GM19455 (cell line): ENCODE measurements around the gene HSPA12A.

Experiments
- ATAC-seq: cut with Tn5 transposase; IDR thresholded peaks from one replicate; pipeline ENCODE4 v1.9.1; 2021; ENCODE audit not compliant: unreplicated experiment

HSPA12A gene, protein sequence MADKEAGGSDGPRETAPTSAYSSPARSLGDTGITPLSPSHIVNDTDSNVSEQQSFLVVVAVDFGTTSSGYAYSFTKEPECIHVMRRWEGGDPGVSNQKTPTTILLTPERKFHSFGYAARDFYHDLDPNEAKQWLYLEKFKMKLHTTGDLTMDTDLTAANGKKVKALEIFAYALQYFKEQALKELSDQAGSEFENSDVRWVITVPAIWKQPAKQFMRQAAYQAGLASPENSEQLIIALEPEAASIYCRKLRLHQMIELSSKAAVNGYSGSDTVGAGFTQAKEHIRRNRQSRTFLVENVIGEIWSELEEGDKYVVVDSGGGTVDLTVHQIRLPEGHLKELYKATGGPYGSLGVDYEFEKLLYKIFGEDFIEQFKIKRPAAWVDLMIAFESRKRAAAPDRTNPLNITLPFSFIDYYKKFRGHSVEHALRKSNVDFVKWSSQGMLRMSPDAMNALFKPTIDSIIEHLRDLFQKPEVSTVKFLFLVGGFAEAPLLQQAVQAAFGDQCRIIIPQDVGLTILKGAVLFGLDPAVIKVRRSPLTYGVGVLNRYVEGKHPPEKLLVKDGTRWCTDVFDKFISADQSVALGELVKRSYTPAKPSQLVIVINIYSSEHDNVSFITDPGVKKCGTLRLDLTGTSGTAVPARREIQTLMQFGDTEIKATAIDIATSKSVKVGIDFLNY

GRCh38 chr10:116742367-116743265, at the start of gene HSPA12A:
Gene HSPA12A, minus strand, starts transcription at chr10:116742566. Its CDS starts 97 bp downstream, at chr10:116742469.
- ATAC-seq = peak; percentile 94

GRCh38 chr10:116791241-116791640, 48.9 kb upstream of the HSPA12A start:
- ATAC-seq = no peak

DNA sequence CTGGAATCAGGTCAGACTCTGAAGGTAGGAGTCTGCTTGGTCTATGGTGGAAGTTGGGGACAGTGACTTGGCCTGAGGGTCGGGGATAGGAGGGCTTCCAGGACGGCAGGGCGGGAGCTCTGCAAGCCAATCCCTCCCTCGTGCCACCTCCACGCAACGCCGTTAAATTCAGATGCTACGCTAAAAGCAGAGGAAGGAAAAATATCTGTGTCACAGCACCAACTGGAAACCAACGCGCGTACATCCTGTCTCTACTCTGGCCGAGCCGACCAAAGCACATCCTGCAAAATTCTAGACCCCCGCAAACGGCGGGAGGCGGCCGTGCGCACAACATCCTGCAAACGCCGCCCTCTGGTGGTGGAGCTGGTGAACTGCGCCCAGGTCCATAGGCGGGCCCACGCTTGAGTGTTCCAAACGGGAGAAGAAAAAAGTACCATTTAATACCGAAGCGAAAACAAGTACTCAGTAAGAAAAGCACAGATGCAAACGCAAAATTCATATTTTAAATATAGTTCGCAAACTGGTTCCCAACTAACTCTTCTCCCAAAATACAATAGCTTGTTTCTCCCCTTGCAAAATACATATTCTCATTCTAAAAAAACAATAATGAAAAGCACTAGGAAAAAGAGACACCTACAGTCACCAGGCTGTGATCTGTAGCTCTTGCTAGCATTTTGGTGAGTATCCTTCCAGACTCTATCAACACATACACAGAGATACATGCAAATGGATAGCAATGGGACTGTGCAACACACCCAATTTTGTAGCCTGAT, 45.7 kb upstream of the HSPA12A start:
- ATAC-seq = peak; percentile 77

- ATAC-seq = no peak
Measured at GRCh38 chr10:116787053-116787659, 44.8 kb upstream of the HSPA12A start.

- ATAC-seq = no peak
Measured at GRCh38 chr10:116785867-116786266, 43.5 kb upstream of the HSPA12A start.

GRCh38 chr10:116785282-116785681, 42.9 kb upstream of the HSPA12A start:
- no peak for ATAC-seq

DNA sequence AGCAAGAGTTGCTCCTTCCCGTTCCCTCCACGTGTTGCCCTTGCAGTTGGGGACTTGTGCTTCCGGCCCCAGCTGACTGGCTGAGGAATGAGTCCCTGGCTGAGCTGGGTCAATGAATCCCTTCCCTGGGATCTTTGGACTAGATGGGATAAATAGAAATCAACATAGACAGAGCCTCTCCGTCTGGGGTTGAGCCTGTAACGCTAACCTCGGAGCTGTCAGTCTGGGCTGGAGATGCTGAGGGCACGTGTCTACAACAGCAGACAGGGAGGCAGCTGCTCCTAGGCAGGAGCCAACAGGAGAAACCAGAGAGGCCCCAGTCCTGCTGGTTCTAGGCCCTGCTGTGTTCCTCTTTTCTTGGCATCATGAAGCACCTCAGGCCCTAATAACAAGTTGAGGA, 42.3 kb upstream of the HSPA12A start:
- no peak for ATAC-seq

DNA sequence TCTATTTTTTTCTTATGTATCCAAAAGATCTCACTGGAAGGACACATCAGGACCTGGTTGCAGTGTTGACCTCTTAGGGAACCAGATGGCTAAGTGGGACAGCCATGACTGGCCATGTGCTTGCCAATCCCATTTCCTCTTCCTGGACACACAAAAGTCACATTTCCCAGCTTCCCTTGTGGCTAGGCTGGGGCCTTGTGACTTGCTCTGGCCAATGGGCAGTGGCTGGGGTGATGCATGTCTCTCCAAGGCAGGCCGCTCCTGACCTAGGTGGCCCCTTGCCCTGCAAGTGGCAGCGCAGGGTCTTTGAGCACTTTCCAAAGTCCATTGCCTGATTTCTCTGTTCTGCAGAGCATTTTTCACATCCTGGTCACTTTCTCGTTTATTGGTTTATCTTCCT, 41.7 kb upstream of the HSPA12A start:
- no peak for ATAC-seq

GRCh38 chr10:116783011-116783655, 40.8 kb upstream of the HSPA12A start:
- no peak for ATAC-seq

DNA sequence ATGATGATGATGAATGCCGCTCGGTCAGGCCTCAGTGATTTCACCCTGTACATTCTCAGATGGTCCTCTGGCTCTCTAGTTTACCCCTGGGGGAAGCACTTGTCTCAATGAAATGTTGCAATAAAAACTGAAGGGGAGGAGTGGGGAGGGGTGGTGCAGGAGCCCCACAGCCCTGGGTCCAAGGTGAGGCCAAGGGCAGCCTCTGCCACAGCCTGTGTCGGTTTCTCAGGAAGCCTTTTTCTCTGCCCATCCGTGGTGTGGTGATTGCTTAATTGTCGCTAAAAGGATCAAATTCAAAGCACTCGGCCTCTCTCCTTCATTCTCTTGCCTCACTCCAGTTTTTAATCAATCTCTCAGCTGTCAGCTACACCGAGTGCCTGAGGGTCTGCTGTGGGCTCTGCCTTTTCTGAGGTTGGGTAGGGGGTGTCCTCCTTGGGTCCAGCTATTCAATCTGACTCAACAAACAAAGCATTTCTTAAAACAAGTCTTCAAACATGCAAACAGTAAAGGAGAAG, 39.1 kb upstream of the HSPA12A start:
- ATAC-seq = no peak

GRCh38 chr10:116780691-116781205, 38.4 kb upstream of the HSPA12A start:
- no peak for ATAC-seq

GRCh38 chr10:116779076-116779687, 36.8 kb upstream of the HSPA12A start:
- no peak for ATAC-seq

DNA sequence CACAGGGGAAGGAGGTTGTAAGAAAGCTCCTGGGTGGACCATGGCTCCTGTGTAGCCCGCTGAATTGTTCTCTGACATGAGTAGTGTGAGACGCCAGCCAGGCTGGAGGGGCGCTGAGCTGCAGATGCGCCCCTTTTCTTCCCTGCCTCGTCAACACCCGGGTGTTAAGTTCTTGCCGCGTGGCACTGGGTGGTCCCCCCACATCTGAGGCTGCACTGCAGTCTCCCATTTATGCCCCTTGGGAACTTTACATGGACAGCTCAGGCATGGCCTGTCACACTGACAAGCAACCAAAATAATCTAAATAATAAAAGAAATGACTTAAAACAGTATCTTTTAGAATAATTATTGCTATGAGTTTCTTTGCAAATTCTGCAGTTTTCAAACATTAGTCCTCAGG, 34.6 kb upstream of the HSPA12A start:
- no peak for ATAC-seq

- ATAC-seq = no peak
Measured at GRCh38 chr10:116775488-116776400, 33.4 kb upstream of the HSPA12A start.

GRCh38 chr10:116774728-116775151, 32.4 kb upstream of the HSPA12A start:
- no peak for ATAC-seq

DNA sequence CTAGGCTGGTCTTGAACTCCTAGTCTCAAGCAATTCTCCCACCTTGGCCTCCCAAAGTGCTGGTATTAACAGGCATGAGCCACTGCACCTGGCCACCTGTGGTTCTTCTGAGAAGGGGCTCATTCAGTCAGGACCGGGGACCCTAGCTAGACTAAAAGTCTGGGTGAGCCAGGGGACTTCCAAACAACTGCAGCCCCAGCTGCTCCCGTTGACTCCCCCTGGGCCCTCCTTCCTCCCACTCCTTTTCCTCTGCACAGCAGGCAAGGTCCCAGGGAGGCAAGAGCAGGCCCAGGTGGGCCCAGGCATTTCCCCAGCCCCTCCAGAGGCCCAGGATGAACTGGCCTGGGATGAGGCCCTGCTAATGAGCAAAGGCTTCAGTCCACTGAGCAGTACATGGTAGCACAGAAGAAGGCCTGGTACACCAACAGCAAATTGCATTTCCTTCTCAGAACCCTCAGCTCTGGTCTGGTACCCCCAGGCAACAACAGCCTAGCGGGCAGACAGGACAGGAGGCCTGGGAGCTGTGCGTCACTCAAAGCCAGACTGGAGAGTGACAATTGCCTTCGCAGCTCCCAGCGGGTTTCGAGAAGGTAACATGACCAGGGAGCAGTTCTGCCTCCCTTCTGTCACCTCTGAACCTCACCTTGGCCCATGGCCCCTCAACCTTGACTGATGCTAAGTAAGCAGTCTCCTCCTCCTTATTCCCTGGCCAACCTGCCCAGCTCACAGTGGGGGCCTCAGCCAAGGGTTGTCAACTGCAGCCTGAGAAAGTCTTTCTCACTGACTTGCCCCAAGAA, 30.7 kb upstream of the HSPA12A start:
- no peak for ATAC-seq
